ENCODE results near the gene MIPEP. TPM values are rescaled to one million over a fixed set of nuclear protein-coding genes. Genes with fewer than 3 reads are reported as not detected.

MIPEP gene
- total RNA-seq, 1 donor from 2014 or later = 15.7 TPM

DNA sequence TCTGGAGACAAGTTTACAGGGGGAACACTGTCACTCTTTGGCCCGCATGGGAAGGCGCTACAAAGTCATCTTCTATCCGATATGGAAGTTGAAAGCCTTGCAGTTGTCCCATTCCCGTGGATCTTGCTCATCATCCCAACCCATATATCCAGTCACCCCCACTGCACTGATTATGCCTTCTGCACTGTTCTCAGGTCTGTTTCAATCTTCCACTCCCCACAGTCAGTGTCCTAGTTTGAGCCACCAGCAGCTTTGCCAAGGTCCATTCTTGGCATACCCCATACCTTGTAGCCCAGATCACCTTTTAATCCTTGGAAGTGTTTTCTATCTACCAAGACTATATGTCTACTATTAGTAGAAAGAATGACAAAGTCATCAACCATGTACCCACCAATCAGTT lies 88.1 kb downstream of the MIPEP start:
- TF ChIP-seq, protein P1, sequence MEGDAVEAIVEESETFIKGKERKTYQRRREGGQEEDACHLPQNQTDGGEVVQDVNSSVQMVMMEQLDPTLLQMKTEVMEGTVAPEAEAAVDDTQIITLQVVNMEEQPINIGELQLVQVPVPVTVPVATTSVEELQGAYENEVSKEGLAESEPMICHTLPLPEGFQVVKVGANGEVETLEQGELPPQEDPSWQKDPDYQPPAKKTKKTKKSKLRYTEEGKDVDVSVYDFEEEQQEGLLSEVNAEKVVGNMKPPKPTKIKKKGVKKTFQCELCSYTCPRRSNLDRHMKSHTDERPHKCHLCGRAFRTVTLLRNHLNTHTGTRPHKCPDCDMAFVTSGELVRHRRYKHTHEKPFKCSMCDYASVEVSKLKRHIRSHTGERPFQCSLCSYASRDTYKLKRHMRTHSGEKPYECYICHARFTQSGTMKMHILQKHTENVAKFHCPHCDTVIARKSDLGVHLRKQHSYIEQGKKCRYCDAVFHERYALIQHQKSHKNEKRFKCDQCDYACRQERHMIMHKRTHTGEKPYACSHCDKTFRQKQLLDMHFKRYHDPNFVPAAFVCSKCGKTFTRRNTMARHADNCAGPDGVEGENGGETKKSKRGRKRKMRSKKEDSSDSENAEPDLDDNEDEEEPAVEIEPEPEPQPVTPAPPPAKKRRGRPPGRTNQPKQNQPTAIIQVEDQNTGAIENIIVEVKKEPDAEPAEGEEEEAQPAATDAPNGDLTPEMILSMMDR (IDR thresholded peaks at IDR 0.05; ENCODE audit: unreplicated experiment) = no peak
- peaks cover 6% of the 10 kb centered on the region for H3K4me1 Mint-ChIP-seq (ENCODE audit: low read depth)
- no peak overlapping the region for H3K4me3 Mint-ChIP-seq (ENCODE audit: low read depth)
- no peak for DNase-seq (ENCODE audit: low spot score, unreplicated experiment)
- H3K27ac Mint-ChIP-seq = no peak overlapping the region
- peaks cover 27% of the 10 kb centered on the region for H3K36me3 Mint-ChIP-seq (ENCODE audit: insufficient read depth)
- H3K9me3 Mint-ChIP-seq (ENCODE audit: low read depth) = peaks cover 12% of the 10 kb centered on the region
- H3K27me3 Mint-ChIP-seq = no peaks in the 10 kb centered on the region

DNA sequence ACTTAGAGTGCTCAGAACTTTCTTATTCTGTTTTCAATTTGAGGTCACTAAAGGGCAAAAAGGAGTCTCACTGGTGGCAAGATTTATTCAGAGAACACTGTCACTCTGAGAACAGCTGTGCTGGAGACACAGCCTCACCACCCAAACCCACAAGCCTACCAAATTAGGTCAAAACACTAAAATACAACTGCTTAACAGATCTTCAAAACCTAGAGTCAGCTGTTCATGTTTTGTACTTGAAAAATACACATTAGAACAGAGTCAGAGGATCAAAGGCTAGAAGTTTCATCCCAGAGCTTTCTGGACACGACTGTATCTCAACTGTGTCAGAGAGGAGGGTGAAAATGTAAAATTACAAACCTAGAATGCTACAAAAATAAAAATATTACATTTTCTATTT lies 89.3 kb downstream of the MIPEP start:
- DNase-seq (ENCODE audit: low spot score, unreplicated experiment) = no peak
- peaks cover 7% of the 10 kb centered on the region for H3K4me1 Mint-ChIP-seq (ENCODE audit: low read depth)
- H3K9me3 Mint-ChIP-seq (ENCODE audit: low read depth) = peaks cover 12% of the 10 kb centered on the region
- peaks cover 27% of the 10 kb centered on the region for H3K36me3 Mint-ChIP-seq (ENCODE audit: insufficient read depth)
- H3K4me3 Mint-ChIP-seq (ENCODE audit: low read depth) = no peak overlapping the region
- TF ChIP-seq, protein P1 (IDR thresholded peaks at IDR 0.05; ENCODE audit: unreplicated experiment) = no peak
- no peaks in the 10 kb centered on the region for H3K27me3 Mint-ChIP-seq
- H3K27ac Mint-ChIP-seq = no peak overlapping the region

DNA sequence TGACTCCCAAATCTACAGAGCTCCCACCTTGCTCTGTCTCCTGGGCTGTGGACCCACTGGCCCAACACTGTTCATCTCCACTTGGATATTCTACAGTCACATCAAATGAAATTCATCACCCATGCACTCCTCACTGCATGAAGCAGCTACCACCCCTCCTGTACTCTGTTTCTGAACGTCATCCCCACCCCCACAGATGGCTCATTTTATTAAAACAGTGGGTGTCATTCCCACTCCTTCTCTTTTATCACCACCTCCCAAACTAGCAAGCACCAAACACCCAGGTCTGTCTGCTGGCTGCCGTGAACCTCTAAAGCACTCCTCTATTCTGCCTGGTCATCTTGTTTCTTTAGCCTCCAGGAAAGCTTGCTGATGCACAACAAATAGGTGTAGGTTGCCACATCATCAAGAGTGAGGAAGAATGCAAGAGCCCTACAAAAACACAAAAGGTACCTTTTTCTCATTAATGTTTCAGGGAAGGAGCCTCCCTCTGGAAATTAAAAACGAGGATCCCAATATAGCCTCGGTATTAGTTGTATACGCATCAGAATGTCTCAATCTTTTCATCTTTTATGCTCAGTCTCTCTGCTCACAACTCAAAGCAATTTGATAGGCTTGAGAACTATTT lies 91.8 kb downstream of the MIPEP start:
- TF ChIP-seq, protein P1 (IDR thresholded peaks at IDR 0.05; ENCODE audit: unreplicated experiment) = no peak
- H3K27me3 Mint-ChIP-seq = no peaks in the 10 kb centered on the region
- H3K36me3 Mint-ChIP-seq (ENCODE audit: insufficient read depth) = peaks cover 27% of the 10 kb centered on the region
- no peak overlapping the region for H3K4me3 Mint-ChIP-seq (ENCODE audit: low read depth)
- H3K27ac Mint-ChIP-seq = no peak overlapping the region
- H3K4me1 Mint-ChIP-seq (ENCODE audit: low read depth) = peaks cover 8% of the 10 kb centered on the region
- no peak for DNase-seq (ENCODE audit: low spot score, unreplicated experiment)
- peaks cover 12% of the 10 kb centered on the region for H3K9me3 Mint-ChIP-seq (ENCODE audit: low read depth)

DNA sequence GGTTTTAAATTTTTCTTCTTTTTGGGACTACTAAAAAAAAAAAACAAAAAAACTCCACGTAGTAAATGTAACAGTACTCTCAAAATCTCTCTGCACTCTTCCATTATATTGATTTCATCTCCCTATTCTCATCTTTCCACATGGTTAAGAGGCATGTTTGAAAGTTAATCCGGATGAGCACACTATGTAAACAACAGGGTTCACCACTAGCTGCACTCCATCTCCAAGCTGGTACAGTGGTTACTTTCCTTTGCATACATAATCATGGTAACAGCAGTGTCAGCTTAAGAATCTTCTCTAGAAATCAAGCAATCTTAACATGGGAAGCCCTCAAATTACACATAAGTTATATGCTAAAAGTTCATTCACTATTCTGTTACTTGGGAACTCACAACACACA lies 92.6 kb downstream of the MIPEP start:
- TF ChIP-seq, protein P1 (IDR thresholded peaks at IDR 0.05; ENCODE audit: unreplicated experiment) = no peak
- Mint-ChIP-seq H3K4me3 (ENCODE audit: low read depth) (no peak overlapping the region), H3K36me3 (ENCODE audit: insufficient read depth) (peaks cover 24% of the 10 kb centered on the region), H3K4me1 (ENCODE audit: low read depth) (peaks cover 8% of the 10 kb centered on the region), H3K27me3 (no peaks in the 10 kb centered on the region), H3K9me3 (ENCODE audit: low read depth) (peaks cover 12% of the 10 kb centered on the region), H3K27ac (no peak overlapping the region)
- DNase-seq (ENCODE audit: low spot score, unreplicated experiment) = no peak

DNA sequence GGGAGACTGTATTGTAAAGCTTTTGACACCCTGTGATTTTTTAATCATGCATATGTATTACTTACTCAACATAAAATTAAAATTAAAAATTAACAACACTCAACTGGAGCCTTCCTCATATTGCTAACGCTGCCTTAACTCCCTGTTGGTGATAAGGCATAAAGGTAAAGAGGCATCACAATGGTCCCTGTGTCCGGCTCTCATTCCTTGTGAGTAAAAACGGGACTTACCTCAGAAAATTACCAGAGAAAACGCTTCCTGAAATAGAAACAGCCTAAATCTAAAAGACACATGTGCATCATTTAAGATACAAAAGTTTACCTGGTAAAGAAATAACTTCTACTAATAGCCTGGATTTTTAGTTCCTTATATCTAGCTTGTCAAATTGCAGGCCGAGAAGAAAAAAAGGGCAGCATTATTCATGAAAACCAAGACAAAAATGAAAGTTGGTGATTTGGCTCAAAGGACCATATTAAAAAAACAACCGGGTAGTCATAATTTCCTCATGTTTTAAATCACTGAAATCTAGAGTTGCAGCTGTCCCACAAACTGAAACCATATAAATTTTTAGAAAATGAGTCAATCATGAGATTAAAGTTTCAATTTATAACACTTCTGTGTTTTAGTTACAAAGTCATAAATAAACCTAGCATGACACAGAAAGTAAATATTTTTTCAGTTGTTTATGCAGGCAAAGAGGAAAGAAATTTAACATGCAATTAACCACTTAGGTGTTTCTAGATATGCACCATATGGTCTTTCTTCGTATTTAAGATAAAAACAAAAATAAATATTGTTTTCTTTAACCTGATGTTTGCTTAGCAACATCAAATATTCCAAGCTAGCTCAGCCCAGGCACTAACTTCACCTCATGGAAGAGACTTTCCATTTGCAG lies 94.7 kb downstream of the MIPEP start:
- H3K36me3 Mint-ChIP-seq (ENCODE audit: insufficient read depth) = peaks cover 19% of the 10 kb centered on the region
- H3K4me1 Mint-ChIP-seq (ENCODE audit: low read depth) = peaks cover 8% of the 10 kb centered on the region
- TF ChIP-seq, protein P1 (IDR thresholded peaks at IDR 0.05; ENCODE audit: unreplicated experiment) = no peak
- no peak overlapping the region for H3K4me3 Mint-ChIP-seq (ENCODE audit: low read depth)
- H3K27ac Mint-ChIP-seq = no peak overlapping the region
- no peaks in the 10 kb centered on the region for H3K27me3 Mint-ChIP-seq
- H3K9me3 Mint-ChIP-seq (ENCODE audit: low read depth) = peaks cover 12% of the 10 kb centered on the region
- no peak for DNase-seq (ENCODE audit: low spot score, unreplicated experiment)

All from progenitor cell of endocrine pancreas (in vitro differentiated cells).